CD14-positive monocyte (primary cell): ENCODE results near the gene LRRC4B. TPM values are rescaled to one million over a fixed set of nuclear protein-coding genes. Genes with fewer than 3 reads are reported as not detected.

Experiments
- DNase-seq, 3 donors: peaks; one replicate each; pipeline ENCODE4 v3.0.0-alpha.2; 2011 to 2022
- H2AFZ ChIP-seq: 2 replicates; pipeline ENCODE4 v1.6.0; 2012; ENCODE audit warnings: mild to moderate bottlenecking, low read depth, low read length, inconsistent platforms; ENCODE audit not compliant: insufficient read depth, poor library complexity, severe bottlenecking
- H3K27ac ChIP-seq, 2 donors: 1 replicate in 1 of 2; 2 replicates in 1 of 2; pipeline ENCODE4 v1.5.1; 2012 to 2013; ENCODE audit warnings: low read length in 2 of 2, control low read depth in 1 of 2, inconsistent platforms in 1 of 2, low read depth in 1 of 2, mild to moderate bottlenecking in 1 of 2
- H3K27me3 ChIP-seq, 2 donors: one replicate each; pipeline versions ENCODE4 v1.6.0 to v1.6.1; 2011 to 2013; ENCODE audit warnings: low read length in 2 of 2; ENCODE audit not compliant: control insufficient read depth in 2 of 2, insufficient read depth in 2 of 2
- H3K36me3 ChIP-seq, 2 donors: replicated peaks in 1 of 2; 1 replicate in 1 of 2; 2 replicates in 1 of 2; pipeline versions ENCODE4 v1.5.1 to v1.6.1; 2012 to 2013; ENCODE audit warnings: low read length in 2 of 2, control low read depth in 1 of 2, inconsistent platforms in 1 of 2, mild to moderate bottlenecking in 1 of 2; ENCODE audit not compliant: insufficient read depth in 2 of 2, control insufficient read depth in 1 of 2
- H3K4me1 ChIP-seq, 2 donors: 1 replicate in 1 of 2; 2 replicates in 1 of 2; pipeline versions ENCODE4 v1.5.1 to v1.6.1; 2012 to 2013; ENCODE audit warnings: low read length in 2 of 2, control low read depth in 1 of 2, inconsistent platforms in 1 of 2, mild to moderate bottlenecking in 1 of 2, moderate library complexity in 1 of 2; ENCODE audit not compliant: insufficient read depth in 2 of 2, control insufficient read depth in 1 of 2
- H3K4me2 ChIP-seq: replicated peaks from 2 replicates; pipeline ENCODE3; 2012; ENCODE audit warnings: low read length, moderate library complexity, mild to moderate bottlenecking; ENCODE audit not compliant: poor library complexity, severe bottlenecking; ENCODE audit errors: extremely low read depth
- H3K4me3 ChIP-seq, 3 experiments: fragments of 200-600 bp in 1 of 3; sonication (generic) in 1 of 3; replicated peaks in 1 of 3; 1 replicate in 2 of 3; 2 replicates in 1 of 3; pipeline ENCODE4 v1.5.1; 2011 to 2013; ENCODE audit warnings: low read length in 3 of 3, mild to moderate bottlenecking in 3 of 3, control low read depth in 2 of 3, low read depth in 2 of 3, inconsistent platforms in 1 of 3, moderate library complexity in 1 of 3
- H3K79me2 ChIP-seq: 2 replicates; pipeline ENCODE4 v1.6.0; 2012; ENCODE audit warnings: mild to moderate bottlenecking, control low read depth, inconsistent platforms, low read length, moderate library complexity; ENCODE audit not compliant: insufficient read depth
- H3K9ac ChIP-seq: 2 replicates; pipeline ENCODE4 v1.6.0; 2017; ENCODE audit warnings: low read length, mild to moderate bottlenecking; ENCODE audit not compliant: insufficient read depth, poor library complexity, severe bottlenecking
- H3K9me3 ChIP-seq, 2 donors: replicated peaks in 1 of 2; 1 replicate in 1 of 2; 2 replicates in 1 of 2; pipeline versions ENCODE4 v1.5.1 to v1.6.1; 2012 to 2013; ENCODE audit warnings: low read length in 2 of 2, control low read depth in 1 of 2; ENCODE audit not compliant: control insufficient read depth in 1 of 2, insufficient read depth in 1 of 2
- H4K20me1 ChIP-seq: 2 replicates; pipeline ENCODE4 v1.6.0; 2012; ENCODE audit warnings: mild to moderate bottlenecking, low read length, control low read depth, moderate library complexity; ENCODE audit not compliant: insufficient read depth
- H3K27ac Mint-ChIP-seq, 7 donors: one replicate each; pipeline ENCODE4 v1.8.0; 2020; ENCODE audit warnings: mild to moderate bottlenecking in 7 of 7, mixed read lengths in 7 of 7, moderate library complexity in 6 of 7, inconsistent platforms in 2 of 7
- H3K27me3 Mint-ChIP-seq, 3 donors: one replicate each; pipeline ENCODE4 v1.8.0; 2021 to 2022; ENCODE audit warnings: low read depth in 3 of 3, mild to moderate bottlenecking in 3 of 3, mixed read lengths in 3 of 3, moderate library complexity in 3 of 3, inconsistent platforms in 1 of 3
- H3K36me3 Mint-ChIP-seq, 2 donors: one replicate each; pipeline ENCODE4 v1.8.0; 2020; ENCODE audit warnings: mixed read lengths in 2 of 2, inconsistent platforms in 1 of 2, mild to moderate bottlenecking in 1 of 2
- H3K4me1 Mint-ChIP-seq: one replicate; pipeline ENCODE4 v1.8.0; 2020; ENCODE audit warnings: mild to moderate bottlenecking, mixed read lengths
- H3K4me3 Mint-ChIP-seq, 2 donors: one replicate each; pipeline ENCODE4 v1.8.0; 2020; ENCODE audit warnings: mild to moderate bottlenecking in 2 of 2, mixed read lengths in 2 of 2, moderate library complexity in 1 of 2
- H3K9me3 Mint-ChIP-seq, 7 donors: one replicate each; pipeline ENCODE4 v1.8.0; 2020 to 2022; ENCODE audit warnings: mixed read lengths in 7 of 7, mild to moderate bottlenecking in 6 of 7, moderate library complexity in 6 of 7, inconsistent platforms in 2 of 7
- WGBS: methylation state at CpG from one replicate; pipeline ENCODE4 v1.1.5; 2013; ENCODE audit warnings: missing lambda C conversion rate; ENCODE audit not compliant: insufficient coverage; 5-methylcytosine and 5-hydroxymethylcytosine counted together
- intact Hi-C, 2 donors: fragments of 100-400 bp; cut with micrococcal nuclease; formaldehyde crosslinking; loops; one replicate each; pipeline versions ENCODE4 v1.15.0 to v1.15.1; 2023
- polyA plus RNA-seq, 3 donors: library from polyadenylated mRNA; depleted of rRNA in 1 of 3; unstranded in 2 of 3; stranded (reverse) in 1 of 3; fragments of 300-500 nt in 2 of 3; fragments of >200 nt in 1 of 3; fragmentation: Illumina TruSeq in 2 of 3; gene quantifications; 1 replicate in 2 of 3; 2 replicates in 1 of 3; pipeline ENCODE4 v1.2.3, GENCODE V29; 2012 to 2021
- TF ChIP-seq, protein P1 (sequence below): fragments of 200-600 bp; IDR thresholded peaks from one replicate; pipeline ENCODE4 v1.8.0; 2022; ENCODE audit warnings: antibody characterized with exemption, mild to moderate bottlenecking

LRRC4B gene
- polyA plus RNA-seq, 3 donors, result not detected

DNA sequence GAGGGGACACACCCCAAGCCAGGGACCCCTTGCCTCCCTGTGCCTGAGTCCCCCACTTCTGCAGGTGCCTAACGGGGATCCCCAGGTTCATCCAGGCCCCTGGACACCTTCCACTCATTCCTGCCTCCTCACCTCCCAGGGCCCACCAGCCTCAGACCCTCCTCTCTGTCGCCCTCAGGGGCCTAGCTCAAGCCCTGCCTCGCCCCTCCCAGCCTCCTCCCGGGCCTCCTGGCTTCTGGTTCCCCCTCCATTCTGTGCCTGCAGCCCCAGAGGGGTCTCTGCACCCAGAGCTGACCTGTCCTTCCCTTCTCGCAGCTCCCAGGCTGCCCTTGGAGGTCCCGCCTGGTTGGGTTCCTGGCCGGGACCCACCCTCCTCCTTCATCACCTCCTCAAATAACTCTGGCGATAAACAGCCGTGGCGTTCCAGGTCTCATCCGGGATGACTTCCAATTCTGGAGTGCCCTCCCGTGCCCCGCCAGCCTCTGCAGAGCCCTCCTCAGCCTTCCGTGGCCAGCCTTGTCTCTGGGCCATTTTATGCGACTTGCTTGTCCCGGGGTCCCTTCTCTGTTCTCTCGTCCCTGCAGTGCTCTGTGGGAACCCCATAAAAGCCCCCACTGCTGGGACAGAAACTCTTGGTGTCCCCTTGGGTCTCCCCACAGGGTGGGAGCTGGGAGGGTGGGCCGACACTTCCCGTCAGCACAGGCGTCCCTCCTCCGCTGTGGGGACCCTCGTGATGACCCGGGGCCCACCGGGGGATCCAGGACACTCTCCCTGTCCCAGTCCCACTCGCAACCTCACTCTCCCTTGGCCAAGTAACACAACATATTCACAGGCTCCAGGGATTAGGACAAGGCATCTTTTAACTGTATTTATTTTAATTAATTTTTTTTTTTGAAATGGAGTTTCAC, 66.4 kb downstream of the LRRC4B start:
- intact Hi-C loops, result no loop called here
- no peaks in the 10 kb centered on the region for H3K27me3 ChIP-seq
- no peak overlapping the region for H3K4me2 ChIP-seq
- H4K20me1 ChIP-seq, result no peaks in the 10 kb centered on the region
- H3K79me2 ChIP-seq, result no peaks in the 10 kb centered on the region
- TF ChIP-seq, protein P1, sequence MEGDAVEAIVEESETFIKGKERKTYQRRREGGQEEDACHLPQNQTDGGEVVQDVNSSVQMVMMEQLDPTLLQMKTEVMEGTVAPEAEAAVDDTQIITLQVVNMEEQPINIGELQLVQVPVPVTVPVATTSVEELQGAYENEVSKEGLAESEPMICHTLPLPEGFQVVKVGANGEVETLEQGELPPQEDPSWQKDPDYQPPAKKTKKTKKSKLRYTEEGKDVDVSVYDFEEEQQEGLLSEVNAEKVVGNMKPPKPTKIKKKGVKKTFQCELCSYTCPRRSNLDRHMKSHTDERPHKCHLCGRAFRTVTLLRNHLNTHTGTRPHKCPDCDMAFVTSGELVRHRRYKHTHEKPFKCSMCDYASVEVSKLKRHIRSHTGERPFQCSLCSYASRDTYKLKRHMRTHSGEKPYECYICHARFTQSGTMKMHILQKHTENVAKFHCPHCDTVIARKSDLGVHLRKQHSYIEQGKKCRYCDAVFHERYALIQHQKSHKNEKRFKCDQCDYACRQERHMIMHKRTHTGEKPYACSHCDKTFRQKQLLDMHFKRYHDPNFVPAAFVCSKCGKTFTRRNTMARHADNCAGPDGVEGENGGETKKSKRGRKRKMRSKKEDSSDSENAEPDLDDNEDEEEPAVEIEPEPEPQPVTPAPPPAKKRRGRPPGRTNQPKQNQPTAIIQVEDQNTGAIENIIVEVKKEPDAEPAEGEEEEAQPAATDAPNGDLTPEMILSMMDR, result no peak
- H3K27ac ChIP-seq, result no peak overlapping the region
- no peak overlapping the region for H2AFZ ChIP-seq
- Mint-ChIP-seq H3K27ac (no peak overlapping the region), H3K4me1 (no peaks in the 10 kb centered on the region), H3K36me3 (peaks cover 4 to 6% of the 10 kb centered on the region in 2 donors), H3K9me3 (no peaks in the 10 kb centered on the region), H3K4me3 (no peak overlapping the region), H3K27me3 (peaks cover 0 to 2% (median 2%) of the 10 kb centered on the region in 3 donors)
- no peak for DNase-seq
- no peaks in the 10 kb centered on the region for H3K4me1 ChIP-seq
- no peaks in the 10 kb centered on the region for H3K36me3 ChIP-seq
- H3K9me3 ChIP-seq, result no peaks in the 10 kb centered on the region
- H3K4me3 ChIP-seq, result no peak overlapping the region
- WGBS, result 87% methylated on average over 13 of the region's 25 CpGs
- no peak overlapping the region for H3K9ac ChIP-seq

DNA sequence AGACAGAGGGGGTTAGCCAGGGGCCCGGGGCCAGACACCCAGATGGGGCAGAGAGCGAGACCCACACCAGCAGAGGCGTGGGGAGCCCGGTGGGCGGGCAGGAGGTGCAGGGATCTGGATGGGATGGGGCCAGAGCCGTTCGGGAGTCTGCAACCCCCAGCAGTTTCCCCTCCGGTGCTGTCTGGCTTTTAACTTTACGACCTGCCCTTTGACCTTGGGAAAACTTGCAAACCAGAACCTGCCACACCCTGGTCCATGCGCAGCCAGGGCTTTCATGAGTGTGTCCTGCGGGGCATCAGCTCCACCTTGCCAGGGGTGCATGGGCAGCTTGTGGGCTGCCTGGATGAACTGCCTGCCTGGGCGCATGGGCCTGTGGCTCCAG, 67.1 kb downstream of the LRRC4B start:
- H3K27ac ChIP-seq, result no peak overlapping the region
- no peaks in the 10 kb centered on the region for H3K9me3 ChIP-seq
- WGBS, result 89% methylated on average over 12 of the region's 12 CpGs
- H3K36me3 ChIP-seq, result no peaks in the 10 kb centered on the region
- intact Hi-C loops, result no loop called here
- H4K20me1 ChIP-seq, result no peaks in the 10 kb centered on the region
- no peak overlapping the region for H3K4me2 ChIP-seq
- no peak overlapping the region for H3K9ac ChIP-seq
- H3K27me3 ChIP-seq, result no peaks in the 10 kb centered on the region
- Mint-ChIP-seq H3K36me3 (peaks cover 4 to 5% of the 10 kb centered on the region in 2 donors), H3K27me3 (peaks cover 0 to 2% (median 2%) of the 10 kb centered on the region in 3 donors), H3K4me1 (no peaks in the 10 kb centered on the region), H3K27ac (no peak overlapping the region), H3K4me3 (no peak overlapping the region), H3K9me3 (no peaks in the 10 kb centered on the region)
- TF ChIP-seq, protein P1, result no peak
- no peak for DNase-seq
- H3K79me2 ChIP-seq, result no peaks in the 10 kb centered on the region
- H3K4me1 ChIP-seq, result no peaks in the 10 kb centered on the region
- H3K4me3 ChIP-seq, result no peak overlapping the region
- no peak overlapping the region for H2AFZ ChIP-seq
